ENCODE data around the gene FGF18.

The FGF18 gene

GRCh38 chr5:171470420-171470819, 51.0 kb downstream of the FGF18 start:
- in situ Hi-C loops (cut with HindIII; ENCODE audit: low sequenced_read_pairs), result no loop called here
- H3K4me3 ChIP-seq (ENCODE audit: low read depth, low read length), result no peak overlapping the region
- DNase-seq (ENCODE audit: low read depth, low spot score), result no peak
- TF ChIP-seq CTCF (IDR thresholded peaks at IDR 0.05; ENCODE audit: low read depth, low read length), result no peak

GRCh38 chr5:171474230-171474813, 54.9 kb downstream of the FGF18 start:
- no peak for TF ChIP-seq CTCF (IDR thresholded peaks at IDR 0.05; ENCODE audit: low read depth, low read length)
- DNase-seq (ENCODE audit: low read depth, low spot score), result no peak
- no peak overlapping the region for H3K4me3 ChIP-seq (ENCODE audit: low read depth, low read length)
- in situ Hi-C loops (cut with HindIII; ENCODE audit: low sequenced_read_pairs), result no loop called here

GRCh38 chr5:171475596-171475995, 56.1 kb downstream of the FGF18 start:
- TF ChIP-seq CTCF (IDR thresholded peaks at IDR 0.05; ENCODE audit: low read depth, low read length), result no peak
- DNase-seq (ENCODE audit: low read depth, low spot score), result no peak
- in situ Hi-C loops (cut with HindIII; ENCODE audit: low sequenced_read_pairs), result no loop called here
- H3K4me3 ChIP-seq (ENCODE audit: low read depth, low read length), result no peak overlapping the region

GRCh38 chr5:171476701-171477100, 57.3 kb downstream of the FGF18 start:
- no peak for DNase-seq (ENCODE audit: low read depth, low spot score)
- in situ Hi-C loops (cut with HindIII; ENCODE audit: low sequenced_read_pairs), result no loop called here
- TF ChIP-seq CTCF (IDR thresholded peaks at IDR 0.05; ENCODE audit: low read depth, low read length), result no peak
- H3K4me3 ChIP-seq (ENCODE audit: low read depth, low read length), result no peak overlapping the region

- H3K4me3 ChIP-seq (ENCODE audit: low read depth, low read length), result no peak overlapping the region
- DNase-seq (ENCODE audit: low read depth, low spot score), result no peak
- no peak for TF ChIP-seq CTCF (IDR thresholded peaks at IDR 0.05; ENCODE audit: low read depth, low read length)
- in situ Hi-C loops (cut with HindIII; ENCODE audit: low sequenced_read_pairs), result no loop called here
Measured at GRCh38 chr5:171477101-171477500, 57.7 kb downstream of the FGF18 start.

GRCh38 chr5:171477666-171478065, 58.2 kb downstream of the FGF18 start:
- H3K4me3 ChIP-seq (ENCODE audit: low read depth, low read length), result no peak overlapping the region
- no peak for TF ChIP-seq CTCF (IDR thresholded peaks at IDR 0.05; ENCODE audit: low read depth, low read length)
- no peak for DNase-seq (ENCODE audit: low read depth, low spot score)
- in situ Hi-C loops (cut with HindIII; ENCODE audit: low sequenced_read_pairs), result no loop called here
